ENCODE results near the gene MEIOSIN. TPM values are rescaled to one million over a fixed set of nuclear protein-coding genes. Genes with fewer than 3 reads are reported as not detected.

MEIOSIN gene
- total and polyA plus RNA-seq, 4 donors: not detected

DNA sequence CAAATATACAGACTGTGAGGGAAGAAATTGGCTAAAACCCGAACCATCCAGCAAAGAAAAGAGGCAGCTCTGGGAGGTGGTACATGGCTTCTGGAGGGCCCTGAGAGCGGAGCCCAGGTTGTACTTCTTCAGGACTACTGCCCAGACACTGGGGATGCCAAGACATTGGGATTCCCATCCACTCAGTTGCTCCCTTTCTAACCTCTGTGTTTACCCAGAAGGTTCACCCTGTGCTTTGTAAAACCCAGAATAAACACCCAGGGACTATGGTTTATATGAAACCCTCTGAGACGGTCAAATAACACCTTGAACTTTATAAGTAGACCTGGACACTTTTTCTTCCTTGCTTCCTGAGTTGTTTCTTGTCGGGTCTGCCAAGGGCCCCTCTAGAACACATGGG lies 9.7 kb downstream of the MEIOSIN start (continued):
- TF ChIP-seq, protein P1, sequence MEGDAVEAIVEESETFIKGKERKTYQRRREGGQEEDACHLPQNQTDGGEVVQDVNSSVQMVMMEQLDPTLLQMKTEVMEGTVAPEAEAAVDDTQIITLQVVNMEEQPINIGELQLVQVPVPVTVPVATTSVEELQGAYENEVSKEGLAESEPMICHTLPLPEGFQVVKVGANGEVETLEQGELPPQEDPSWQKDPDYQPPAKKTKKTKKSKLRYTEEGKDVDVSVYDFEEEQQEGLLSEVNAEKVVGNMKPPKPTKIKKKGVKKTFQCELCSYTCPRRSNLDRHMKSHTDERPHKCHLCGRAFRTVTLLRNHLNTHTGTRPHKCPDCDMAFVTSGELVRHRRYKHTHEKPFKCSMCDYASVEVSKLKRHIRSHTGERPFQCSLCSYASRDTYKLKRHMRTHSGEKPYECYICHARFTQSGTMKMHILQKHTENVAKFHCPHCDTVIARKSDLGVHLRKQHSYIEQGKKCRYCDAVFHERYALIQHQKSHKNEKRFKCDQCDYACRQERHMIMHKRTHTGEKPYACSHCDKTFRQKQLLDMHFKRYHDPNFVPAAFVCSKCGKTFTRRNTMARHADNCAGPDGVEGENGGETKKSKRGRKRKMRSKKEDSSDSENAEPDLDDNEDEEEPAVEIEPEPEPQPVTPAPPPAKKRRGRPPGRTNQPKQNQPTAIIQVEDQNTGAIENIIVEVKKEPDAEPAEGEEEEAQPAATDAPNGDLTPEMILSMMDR (IDR thresholded peaks at IDR 0.05; ENCODE audit: low read depth, low read length, missing input control): no peak

DNA sequence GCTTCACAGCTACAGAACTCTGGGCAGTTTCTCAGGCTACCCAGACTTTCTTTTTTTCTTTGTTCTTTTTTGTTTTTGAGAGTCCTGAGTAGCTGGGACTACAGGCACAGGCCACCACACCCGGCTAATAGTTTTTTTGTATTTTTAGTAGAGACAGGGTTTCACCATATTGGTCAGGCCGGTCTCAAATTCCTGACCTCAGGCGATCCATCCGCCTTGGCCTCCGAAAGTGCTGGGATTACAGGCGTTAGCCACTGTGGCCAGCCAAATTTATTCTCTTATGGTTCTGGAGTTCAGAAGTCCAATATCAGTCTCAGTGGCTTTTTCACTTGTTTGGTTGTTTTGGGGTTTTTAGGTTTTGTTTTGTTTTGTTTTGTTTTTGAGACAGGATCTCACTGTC lies 12.4 kb downstream of the MEIOSIN start:
- Histone ChIP-seq H3K36me3 (ENCODE audit: control insufficient read depth in 4 of 4, insufficient read depth in 3 of 4, low read depth in 1 of 4, low read length in 3 of 4) (no peaks in the 10 kb centered on the region), H3K27ac (ENCODE audit: low read depth in 1 of 2, low read length in 2 of 2) (no peak overlapping the region), H3K9me3 (ENCODE audit: control insufficient read depth in 4 of 4, low read length in 3 of 4) (no peaks in the 10 kb centered on the region), H3K9ac (ENCODE audit: low read depth in 1 of 2, low read length in 2 of 2) (no peak overlapping the region), H3K4me1 (ENCODE audit: control insufficient read depth in 4 of 4, insufficient read depth in 4 of 4, low read length in 3 of 4) (no peaks in the 10 kb centered on the region), H3K27me3 (ENCODE audit: control insufficient read depth in 4 of 4, insufficient read depth in 4 of 4, low read length in 3 of 4) (no peaks in the 10 kb centered on the region), H3K4me3 (ENCODE audit: low read depth in 1 of 3, low read length in 3 of 3) (no peak overlapping the region)
- TF ChIP-seq, protein P2, sequence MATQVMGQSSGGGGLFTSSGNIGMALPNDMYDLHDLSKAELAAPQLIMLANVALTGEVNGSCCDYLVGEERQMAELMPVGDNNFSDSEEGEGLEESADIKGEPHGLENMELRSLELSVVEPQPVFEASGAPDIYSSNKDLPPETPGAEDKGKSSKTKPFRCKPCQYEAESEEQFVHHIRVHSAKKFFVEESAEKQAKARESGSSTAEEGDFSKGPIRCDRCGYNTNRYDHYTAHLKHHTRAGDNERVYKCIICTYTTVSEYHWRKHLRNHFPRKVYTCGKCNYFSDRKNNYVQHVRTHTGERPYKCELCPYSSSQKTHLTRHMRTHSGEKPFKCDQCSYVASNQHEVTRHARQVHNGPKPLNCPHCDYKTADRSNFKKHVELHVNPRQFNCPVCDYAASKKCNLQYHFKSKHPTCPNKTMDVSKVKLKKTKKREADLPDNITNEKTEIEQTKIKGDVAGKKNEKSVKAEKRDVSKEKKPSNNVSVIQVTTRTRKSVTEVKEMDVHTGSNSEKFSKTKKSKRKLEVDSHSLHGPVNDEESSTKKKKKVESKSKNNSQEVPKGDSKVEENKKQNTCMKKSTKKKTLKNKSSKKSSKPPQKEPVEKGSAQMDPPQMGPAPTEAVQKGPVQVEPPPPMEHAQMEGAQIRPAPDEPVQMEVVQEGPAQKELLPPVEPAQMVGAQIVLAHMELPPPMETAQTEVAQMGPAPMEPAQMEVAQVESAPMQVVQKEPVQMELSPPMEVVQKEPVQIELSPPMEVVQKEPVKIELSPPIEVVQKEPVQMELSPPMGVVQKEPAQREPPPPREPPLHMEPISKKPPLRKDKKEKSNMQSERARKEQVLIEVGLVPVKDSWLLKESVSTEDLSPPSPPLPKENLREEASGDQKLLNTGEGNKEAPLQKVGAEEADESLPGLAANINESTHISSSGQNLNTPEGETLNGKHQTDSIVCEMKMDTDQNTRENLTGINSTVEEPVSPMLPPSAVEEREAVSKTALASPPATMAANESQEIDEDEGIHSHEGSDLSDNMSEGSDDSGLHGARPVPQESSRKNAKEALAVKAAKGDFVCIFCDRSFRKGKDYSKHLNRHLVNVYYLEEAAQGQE (IDR thresholded peaks at IDR 0.05): no peak
- TF ChIP-seq HNF4G (IDR thresholded peaks at IDR 0.05): no peak
- TF ChIP-seq FOXA2 (IDR thresholded peaks at IDR 0.05): no peak
- WGBS: 86% methylated on average over 6 of the region's 6 CpGs
- DNase-seq (ENCODE audit: low spot score): no peak

DNA sequence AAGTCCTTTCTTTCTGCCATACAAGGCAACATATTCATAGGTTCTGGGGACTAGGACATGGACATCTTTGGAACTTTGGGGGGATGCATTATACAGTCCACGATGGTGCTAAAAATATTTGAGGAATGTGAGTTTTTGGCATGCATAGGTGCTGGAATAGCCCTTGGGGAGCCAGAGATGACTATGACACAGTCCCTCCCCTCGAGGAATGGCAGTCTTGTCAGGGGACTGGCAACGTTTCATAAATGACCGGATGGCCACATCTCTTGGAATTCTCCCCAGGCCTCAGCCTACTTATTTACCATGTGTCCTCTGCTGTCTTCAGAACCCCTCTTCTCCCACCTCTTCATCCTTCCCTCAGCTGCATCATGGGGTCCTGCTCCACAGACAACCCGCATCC lies 13.6 kb downstream of the MEIOSIN start:
- no peaks in the 10 kb centered on the region for H3K36me3 ChIP-seq (ENCODE audit: control insufficient read depth in 4 of 4, insufficient read depth in 3 of 4, low read depth in 1 of 4, low read length in 3 of 4)
- 83% methylated on average over 5 of the region's 5 CpGs for WGBS
- H3K9me3 ChIP-seq (ENCODE audit: control insufficient read depth in 4 of 4, low read length in 3 of 4): no peaks in the 10 kb centered on the region
- TF ChIP-seq SP1 (IDR thresholded peaks at IDR 0.05) (no peak), NR2F2 (IDR thresholded peaks at IDR 0.05) (no peak), JUND (IDR thresholded peaks at IDR 0.05) (no peak), YY1 (IDR thresholded peaks at IDR 0.05) (no peak), EGR1 (IDR thresholded peaks at IDR 0.05; ENCODE audit: low read depth in 2 of 2) (no peak), RAD21 (IDR thresholded peaks at IDR 0.05) (no peak), HNF4G (IDR thresholded peaks at IDR 0.05) (no peak), FOXA1 (IDR thresholded peaks at IDR 0.05) (no peak), FOXA2 (IDR thresholded peaks at IDR 0.05) (no peak), GABPA (IDR thresholded peaks at IDR 0.05 in 1 of 2, conservative IDR thresholded peaks at IDR 0.05 in 1 of 2) (no peak), HNF4A (conservative IDR thresholded peaks at IDR 0.05) (no peak)
- TF ChIP-seq, protein P2 (IDR thresholded peaks at IDR 0.05): no peak
- TF ChIP-seq, protein P3, sequence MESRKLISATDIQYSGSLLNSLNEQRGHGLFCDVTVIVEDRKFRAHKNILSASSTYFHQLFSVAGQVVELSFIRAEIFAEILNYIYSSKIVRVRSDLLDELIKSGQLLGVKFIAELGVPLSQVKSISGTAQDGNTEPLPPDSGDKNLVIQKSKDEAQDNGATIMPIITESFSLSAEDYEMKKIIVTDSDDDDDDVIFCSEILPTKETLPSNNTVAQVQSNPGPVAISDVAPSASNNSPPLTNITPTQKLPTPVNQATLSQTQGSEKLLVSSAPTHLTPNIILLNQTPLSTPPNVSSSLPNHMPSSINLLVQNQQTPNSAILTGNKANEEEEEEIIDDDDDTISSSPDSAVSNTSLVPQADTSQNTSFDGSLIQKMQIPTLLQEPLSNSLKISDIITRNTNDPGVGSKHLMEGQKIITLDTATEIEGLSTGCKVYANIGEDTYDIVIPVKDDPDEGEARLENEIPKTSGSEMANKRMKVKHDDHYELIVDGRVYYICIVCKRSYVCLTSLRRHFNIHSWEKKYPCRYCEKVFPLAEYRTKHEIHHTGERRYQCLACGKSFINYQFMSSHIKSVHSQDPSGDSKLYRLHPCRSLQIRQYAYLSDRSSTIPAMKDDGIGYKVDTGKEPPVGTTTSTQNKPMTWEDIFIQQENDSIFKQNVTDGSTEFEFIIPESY (IDR thresholded peaks at IDR 0.05): no peak
- TF ChIP-seq, protein P4, sequence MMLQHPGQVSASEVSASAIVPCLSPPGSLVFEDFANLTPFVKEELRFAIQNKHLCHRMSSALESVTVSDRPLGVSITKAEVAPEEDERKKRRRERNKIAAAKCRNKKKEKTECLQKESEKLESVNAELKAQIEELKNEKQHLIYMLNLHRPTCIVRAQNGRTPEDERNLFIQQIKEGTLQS (IDR thresholded peaks at IDR 0.05): no peak
- TF ChIP-seq, protein P1 (IDR thresholded peaks at IDR 0.05; ENCODE audit: low read depth, low read length, missing input control): no peak
- no peak overlapping the region for H3K9ac ChIP-seq (ENCODE audit: low read depth in 1 of 2, low read length in 2 of 2)
- no peak overlapping the region for H3K4me3 ChIP-seq (ENCODE audit: low read depth in 1 of 3, low read length in 3 of 3)
- DNase-seq (ENCODE audit: low spot score): no peak
- no peak overlapping the region for H3K27ac ChIP-seq (ENCODE audit: low read depth in 1 of 2, low read length in 2 of 2)
- no peaks in the 10 kb centered on the region for H3K27me3 ChIP-seq (ENCODE audit: control insufficient read depth in 4 of 4, insufficient read depth in 4 of 4, low read length in 3 of 4)
- H3K4me1 ChIP-seq (ENCODE audit: control insufficient read depth in 4 of 4, insufficient read depth in 4 of 4, low read length in 3 of 4): no peaks in the 10 kb centered on the region
